ENCODE data around the gene NDC1.

NDC1 gene

DNA sequence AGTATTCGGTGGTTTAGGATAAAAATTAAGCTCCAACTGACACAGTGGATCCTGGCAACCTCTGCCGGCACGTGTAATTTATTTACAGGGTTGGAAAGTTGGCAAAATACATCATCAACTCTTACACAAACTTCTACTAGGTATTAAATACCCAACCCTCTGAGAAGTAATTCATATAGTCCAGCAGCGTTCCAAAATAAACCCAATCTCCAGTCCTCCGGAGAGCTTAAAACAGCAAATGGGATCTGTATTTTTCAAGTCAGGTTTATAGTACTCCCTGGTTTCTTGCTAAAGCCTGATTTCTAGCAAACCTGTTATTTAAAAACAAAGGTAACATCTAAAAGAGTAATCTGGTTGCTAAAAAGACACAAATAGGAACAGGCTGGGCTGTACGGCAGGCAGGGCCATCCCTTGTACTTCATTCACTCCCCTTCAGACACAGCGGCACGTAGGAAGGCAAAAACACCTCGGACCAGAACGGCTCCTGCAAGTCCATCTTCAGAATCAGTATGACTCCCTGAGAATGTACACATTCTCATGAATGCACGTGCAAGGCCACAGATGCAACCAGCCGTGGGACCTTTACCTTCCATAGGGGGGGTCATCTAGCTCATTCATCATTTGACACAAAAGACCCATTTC is 107.8 kb downstream of the NDC1 start:
- no peak for DNase-seq

DNA sequence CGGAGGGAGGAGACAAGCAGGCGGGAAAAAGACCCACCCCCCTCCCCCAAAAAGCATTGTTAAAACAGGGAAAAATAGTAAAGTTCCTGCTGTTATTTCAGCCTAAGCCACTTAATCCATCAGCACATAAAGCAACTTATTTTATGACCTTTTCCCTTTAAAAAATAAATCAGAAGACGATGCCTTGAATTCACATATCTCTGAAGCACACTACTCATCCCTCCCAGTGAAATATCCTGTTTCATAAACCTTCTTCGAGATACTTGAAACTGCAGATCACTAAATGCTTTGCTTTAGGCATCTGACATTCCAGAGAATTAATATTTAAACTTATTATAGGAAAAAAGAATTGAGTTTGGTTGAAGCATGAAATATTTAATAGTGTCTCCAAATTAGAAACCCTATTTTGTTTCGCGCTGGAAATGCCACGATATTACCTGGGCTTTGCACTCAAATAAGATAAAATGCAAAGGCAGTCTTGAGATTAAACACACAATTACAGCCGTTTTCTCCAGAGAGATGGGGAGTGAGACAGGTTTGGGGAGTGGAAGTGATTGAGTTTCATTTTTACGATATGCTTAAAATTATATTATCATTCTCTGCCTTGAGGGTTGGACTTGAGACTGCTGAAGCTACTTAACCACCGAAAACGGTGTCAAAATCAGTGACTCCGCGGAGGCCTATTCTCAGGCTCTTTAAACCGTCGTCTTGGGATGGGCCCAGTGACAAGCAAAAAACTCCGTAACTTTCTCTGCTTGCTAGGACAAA is 108.5 kb downstream of the NDC1 start:
- no peak for DNase-seq

DNA sequence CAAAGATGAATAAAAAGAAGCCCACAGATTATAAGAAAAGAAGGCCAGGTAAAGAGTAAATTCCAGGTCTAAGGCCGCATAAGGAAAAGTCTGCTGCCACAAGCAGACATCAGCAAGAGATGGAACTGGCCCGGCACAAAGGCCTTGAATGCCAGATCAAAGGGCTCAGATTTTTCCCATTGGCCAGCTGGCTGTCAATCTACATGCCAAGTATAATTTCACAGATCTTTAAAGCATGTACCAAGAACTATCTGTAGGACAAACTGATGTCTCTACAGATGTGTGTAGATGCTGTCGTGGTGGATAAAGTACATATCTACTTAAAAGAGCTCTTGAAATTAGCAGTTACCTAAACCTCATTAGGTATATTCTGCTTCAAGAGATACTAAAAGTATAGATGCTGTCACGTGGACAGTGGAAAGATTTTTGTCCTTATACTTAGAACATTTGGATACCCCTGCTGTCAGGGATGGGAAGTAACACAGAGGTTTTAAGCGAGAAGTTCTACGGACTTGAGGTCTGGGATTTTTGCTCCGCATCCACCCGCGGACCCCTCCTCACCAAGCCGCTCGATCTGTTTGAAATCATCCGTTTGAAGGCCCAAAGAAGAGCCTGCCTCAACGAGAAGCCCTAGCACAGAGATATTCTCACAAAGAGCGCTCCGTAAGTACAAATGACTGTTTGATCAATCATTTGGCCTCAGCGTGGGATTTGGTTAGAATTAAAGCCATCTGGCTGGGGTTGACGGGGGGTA is 109.2 kb downstream of the NDC1 start:
- no peak for DNase-seq

DNA sequence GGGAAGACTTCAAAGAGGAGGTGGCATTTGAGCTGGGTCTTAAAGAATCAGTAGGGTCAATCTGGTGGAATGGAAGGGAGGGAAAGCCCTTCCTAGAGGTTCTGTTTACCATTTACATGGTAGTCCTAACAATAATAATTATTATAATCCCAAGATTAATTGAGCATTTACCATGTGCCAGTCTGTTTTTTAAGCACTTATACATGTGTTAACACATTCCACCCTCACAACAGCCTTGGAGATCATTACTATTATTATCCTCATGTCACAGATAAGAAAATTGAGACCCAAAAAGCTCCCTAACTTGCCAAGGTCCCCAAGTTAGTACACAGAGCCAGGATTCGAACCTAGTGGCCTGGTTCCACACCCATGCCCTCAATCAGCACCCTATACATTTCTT is 109.9 kb downstream of the NDC1 start:
- no peak for DNase-seq

DNA sequence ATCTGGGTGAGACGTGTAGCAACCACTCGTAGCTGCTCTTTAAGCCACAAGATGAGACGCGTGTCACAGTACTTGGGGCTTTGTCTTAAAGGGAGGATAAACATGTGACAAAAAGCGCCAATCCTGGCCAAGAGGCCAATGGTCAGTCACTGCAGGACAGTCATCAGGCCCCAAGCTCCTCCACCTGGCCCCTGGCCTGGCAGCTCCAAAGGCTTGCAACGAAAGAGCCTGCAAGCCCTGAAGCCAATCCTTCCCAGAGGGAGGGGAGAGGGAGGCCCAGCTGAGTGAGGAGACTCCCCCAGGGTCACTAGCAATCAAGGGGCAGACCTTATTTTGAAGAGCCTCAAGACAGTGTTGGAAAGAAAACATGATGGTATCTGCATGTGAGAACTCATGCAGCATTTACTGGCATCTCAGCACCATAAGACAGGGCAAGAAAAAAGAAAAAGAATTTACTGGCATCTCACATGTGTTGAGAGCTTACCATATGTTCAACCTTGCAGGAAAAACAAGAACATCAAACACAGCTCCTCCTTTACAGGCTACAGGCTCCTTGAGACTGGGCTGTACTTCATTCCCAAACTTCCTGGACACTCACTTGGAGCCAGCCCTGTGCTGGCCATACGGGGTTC is 110.5 kb downstream of the NDC1 start:
- no peak for DNase-seq

DNA sequence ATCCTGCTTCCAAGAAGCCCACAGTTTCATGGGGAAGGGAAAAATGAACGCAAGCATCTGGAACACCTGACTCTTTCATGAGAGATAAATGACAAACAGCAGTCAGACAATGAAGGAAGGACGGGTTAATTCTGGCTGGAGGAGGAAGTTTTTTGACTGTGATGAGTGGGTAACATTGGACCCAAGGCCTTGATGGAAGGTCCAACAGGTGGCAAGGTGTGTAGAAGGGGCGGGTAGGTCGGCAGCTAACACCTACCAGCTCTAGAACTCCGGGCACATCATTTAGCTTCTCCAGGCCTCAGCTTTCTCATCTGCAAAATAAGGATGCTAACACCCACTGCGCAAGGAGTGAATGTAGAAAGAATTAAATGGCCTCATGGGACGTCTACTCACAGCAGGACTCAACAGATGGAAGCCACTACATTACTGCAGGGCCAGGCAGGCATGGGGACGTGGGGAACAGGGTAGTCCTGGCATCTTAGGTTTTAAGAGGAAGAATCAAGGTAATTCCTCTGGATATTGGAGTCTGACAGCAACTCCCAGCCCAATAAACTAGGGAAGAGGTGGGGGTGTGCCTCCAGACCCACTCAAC is 112.0 kb downstream of the NDC1 start:
- DNase-seq: no peak

DNA sequence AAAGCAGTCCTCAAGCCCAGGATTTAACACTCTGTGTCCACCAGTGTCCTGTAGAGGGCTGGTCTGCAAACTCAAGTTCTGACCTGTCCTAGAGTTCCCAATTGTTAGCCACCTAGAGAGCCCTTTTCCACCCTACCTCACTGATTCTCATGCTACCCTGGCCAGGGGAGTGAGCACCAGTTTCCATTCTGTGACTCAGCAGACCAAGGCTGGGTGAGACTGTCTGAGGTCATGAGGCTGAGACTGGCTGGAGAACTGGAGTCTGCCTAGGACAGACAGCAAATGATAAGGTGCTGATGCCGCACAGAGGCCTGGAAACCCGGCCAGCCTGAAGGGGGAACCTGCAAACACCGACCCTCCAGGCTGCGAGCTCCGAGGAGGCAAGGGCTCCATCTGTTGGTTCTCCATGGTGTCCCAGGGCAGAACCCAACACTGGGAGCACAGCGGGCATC is 112.8 kb downstream of the NDC1 start:
- no peak for DNase-seq

DNA sequence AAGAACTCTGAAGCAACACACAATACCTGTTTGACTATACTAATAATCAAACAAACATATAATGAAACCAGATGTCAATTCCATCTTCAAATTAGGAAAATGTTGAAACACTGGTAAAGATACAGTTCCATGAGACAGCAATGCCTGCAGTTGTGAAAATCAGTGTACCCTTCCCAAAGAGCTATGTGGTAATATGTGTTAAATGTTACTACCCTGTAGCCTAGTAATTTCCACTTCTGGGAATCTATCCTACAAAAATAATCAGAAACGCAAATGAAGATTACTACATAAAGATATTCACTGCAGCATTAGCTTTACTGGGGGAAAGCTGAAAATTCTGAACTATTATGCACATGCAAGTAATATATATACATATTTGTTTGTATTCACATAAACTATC is 116.1 kb downstream of the NDC1 start:
- DNase-seq: no peak

DNA sequence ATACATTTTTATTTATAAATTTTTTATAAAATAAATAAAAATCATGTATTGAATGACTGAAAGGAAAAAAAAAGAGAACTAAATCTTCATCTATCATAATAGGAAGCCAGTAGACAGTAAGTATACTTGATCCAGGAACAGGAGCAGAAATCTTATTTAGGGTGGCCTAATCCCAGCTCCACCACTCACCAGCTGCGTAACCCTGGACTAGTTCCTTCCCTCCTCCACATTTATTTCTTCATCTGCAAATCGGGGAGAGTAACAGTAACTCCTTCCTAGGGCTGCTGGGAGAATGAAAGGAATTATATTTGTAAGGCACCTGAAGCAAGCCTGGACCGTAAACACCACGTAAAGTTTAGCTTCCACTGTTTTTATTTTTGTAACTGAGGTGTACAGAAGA is 117.0 kb downstream of the NDC1 start:
- no peak for DNase-seq

DNA sequence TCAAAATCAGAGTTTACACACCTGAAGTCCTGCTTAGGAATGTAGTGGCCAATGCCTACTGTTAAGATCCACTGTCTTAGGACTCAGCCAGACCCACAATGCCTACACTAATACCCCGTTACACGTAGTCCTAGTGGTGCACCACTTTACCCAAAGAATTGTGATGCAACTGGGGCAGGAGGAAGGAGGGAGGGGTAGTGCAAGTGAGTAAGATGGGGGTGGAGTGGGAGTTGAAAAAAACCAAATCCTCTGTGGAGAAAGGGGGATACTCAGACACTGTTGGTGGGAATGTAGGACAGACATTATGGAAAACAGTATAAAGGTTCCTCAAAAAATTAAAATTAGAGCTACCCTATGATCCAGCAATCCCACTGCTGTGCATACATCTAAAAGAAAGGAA is 118.6 kb downstream of the NDC1 start:
- DNase-seq: no peak

DNA sequence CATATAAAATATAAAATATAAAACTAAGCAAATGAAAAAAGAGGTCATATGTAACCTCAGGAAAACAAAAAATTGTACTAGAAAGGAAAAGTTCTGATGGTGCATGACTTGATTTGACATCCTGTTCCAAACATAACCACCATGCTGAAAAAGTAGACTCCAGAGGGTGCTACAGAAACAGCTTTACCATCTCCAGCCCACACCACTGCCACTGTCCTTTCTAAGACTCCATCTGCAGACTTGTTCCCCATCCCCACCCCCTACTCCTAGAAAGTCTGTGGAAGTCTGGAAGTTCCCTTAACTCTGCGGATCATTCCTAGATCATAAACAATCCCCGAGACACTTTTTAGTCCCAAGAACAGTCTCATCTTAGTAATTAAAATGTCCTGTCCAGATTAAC is 119.7 kb downstream of the NDC1 start:
- no peak for DNase-seq

DNA sequence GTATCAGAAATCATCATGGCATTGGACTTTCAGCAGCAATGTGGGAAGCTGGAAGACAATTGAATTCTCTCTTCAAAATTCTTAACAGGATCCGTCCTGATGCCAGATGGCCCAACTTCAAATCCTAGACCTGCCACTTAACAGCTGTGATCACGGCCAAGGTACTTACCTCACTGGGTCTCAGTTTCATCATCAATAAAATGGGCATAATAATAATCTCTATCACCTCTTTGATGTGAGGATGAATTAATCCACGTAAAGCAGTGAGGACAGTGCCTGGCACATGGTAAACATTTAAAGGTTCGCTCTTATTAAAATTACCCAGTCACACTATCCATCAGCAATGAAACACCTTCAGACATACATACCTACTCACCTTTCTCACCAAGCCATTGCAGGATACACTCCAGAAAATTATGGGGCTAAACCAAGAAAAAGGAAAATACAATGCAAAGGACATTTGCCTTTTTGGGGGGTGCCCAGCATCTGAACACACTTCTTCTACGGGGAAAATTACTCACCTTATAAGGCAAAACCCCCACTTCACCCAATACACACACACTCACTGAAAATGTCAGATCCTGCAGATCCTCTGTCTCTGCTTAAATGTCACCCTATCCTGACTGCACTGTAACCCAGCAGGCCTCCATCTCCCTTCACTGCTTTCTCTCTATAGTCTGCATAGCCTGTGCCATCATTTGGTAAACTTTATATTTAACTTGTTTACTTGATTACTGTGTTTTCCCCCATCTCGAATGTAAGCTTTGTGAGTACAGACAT is 120.9 kb downstream of the NDC1 start:
- no peak for DNase-seq

DNA sequence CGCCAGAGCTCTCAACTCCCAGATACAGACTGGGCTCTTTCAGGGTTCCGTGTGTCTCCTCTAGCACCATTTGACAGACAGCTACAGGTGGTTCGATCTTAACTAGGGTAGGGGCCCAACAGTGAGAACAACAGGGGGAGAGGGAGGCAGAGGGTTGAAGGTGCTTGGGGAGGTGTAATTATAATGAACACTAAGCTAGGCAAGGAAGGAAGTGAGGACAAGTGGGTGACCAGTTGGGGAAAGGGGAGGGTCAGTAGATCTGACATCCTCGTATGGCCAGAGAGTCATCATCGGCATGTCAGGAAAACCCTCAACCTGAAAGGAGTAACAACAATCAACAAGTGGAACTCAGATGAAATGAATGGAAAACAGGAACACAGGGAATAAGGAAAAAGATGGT is 121.9 kb downstream of the NDC1 start:
- DNase-seq: no peak

DNA sequence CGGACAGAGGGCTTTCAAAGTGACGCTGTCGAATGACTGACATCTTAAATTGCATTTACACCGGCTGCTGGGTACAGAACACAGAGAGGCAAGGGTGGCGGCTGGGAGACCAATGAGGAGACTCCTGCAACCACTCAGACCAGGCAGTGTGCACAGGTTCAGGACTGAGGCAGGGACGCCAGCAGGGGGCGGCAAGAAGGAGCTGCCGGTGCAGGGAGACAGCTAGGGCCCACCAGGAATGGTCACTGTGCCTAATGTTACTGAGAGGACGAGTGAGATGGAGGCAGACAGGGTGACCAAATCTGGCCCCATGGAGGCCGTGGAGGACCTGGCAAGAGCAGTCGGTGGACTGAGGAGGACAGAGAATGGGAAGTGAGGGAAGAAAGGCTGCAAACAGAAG is 122.6 kb downstream of the NDC1 start:
- no peak for DNase-seq

All from femur (tissue), 1 donor.